GM12878 (cell line): ENCODE results near the gene POLK. TPM values are rescaled to one million over a fixed set of nuclear protein-coding genes. Genes with fewer than 3 reads are reported as not detected.

Source experiments
- ATAC-seq: fragments of 200-7000 bp; cut with Tn5 transposase; 3 replicates; pipeline ENCODE4 v1.9.1; 2020; ENCODE audit warnings: mild to moderate bottlenecking, moderate library complexity
- BruUV-seq: library from RNA; stranded (reverse); fragments of 400-500 nt; replicated peaks from 2 replicates; lab custom pipeline; 2021; lab: Mats Ljungman, UMichigan
- CTCF ChIA-PET: fragments of 300-600 bp; sonication (Branson Sonifier 250); formaldehyde crosslinking; extraction: SDS; loops from one replicate; lab custom pipeline; 2021; ENCODE audit warnings: inconsistent platforms; lab: Yijun Ruan, JAX
- POLR2A ChIA-PET: fragments of 350-600 bp; formaldehyde crosslinking; extraction: SDS; loops from one replicate; lab custom pipeline; 2021; ENCODE audit warnings: inconsistent platforms; lab: Charles Lee
- RAD21 ChIA-PET: fragments of 300-600 bp; sonication (Branson Sonifier 250); formaldehyde crosslinking; loops from one replicate; lab custom pipeline; 2023; ENCODE audit warnings: antibody characterized with exemption; ENCODE audit not compliant: unreplicated experiment; lab: Charles Lee
- SMC1A ChIA-PET: fragments of 300-600 bp; sonication (Branson Sonifier 250); formaldehyde crosslinking; loops from one replicate; lab custom pipeline; 2023; ENCODE audit not compliant: unreplicated experiment, uncharacterized antibody; lab: Charles Lee
- DNase-seq: peaks from one replicate; pipeline ENCODE4 v3.0.0-alpha.2; 2011; ENCODE audit warnings: low read depth, low spot score
- FAIRE-seq: peaks from 3 replicates; lab custom pipeline; 2011; peaks lifted over from hg19 to GRCh38; lab: Jason Lieb, UNC
- H2AFZ ChIP-seq: 2 replicates; pipeline ENCODE4 v1.6.0; 2011; ENCODE audit warnings: low read depth, low read length, control low read depth; ENCODE audit not compliant: control insufficient read depth
- H3K27ac ChIP-seq: 2 replicates; pipeline ENCODE4 v1.5.1; 2011; ENCODE audit warnings: control low read depth; ENCODE audit not compliant: control insufficient read depth, insufficient read depth
- H3K27me3 ChIP-seq, 2 experiments: replicated peaks in 1 of 2; 2 replicates each; pipeline versions ENCODE4 v1.6.0 to v1.6.1; 2011; ENCODE audit warnings: low read length in 1 of 2; ENCODE audit not compliant: control insufficient read depth in 2 of 2, insufficient read depth in 2 of 2
- H3K36me3 ChIP-seq, 2 experiments: 2 replicates each; pipeline ENCODE4 v1.5.1; 2011; ENCODE audit warnings: low read length in 1 of 2; ENCODE audit not compliant: control insufficient read depth in 2 of 2, insufficient read depth in 2 of 2
- H3K4me1 ChIP-seq: 2 replicates; pipeline ENCODE4 v1.6.1; 2011; ENCODE audit warnings: mild to moderate bottlenecking, low read length, moderate library complexity, mixed read lengths; ENCODE audit not compliant: control insufficient read depth, insufficient read depth
- H3K4me2 ChIP-seq: 2 replicates; pipeline ENCODE4 v1.6.0; 2011; ENCODE audit warnings: control low read depth; ENCODE audit not compliant: control insufficient read depth, insufficient read depth
- H3K4me3 ChIP-seq: fragments of 200-600 bp; sonication (generic); 2 replicates; pipeline ENCODE4 v1.5.1; 2016
- H3K79me2 ChIP-seq: 2 replicates; pipeline ENCODE4 v1.6.0; 2011; ENCODE audit warnings: low read length; ENCODE audit not compliant: control insufficient read depth, insufficient read depth
- H3K9ac ChIP-seq: 2 replicates; pipeline ENCODE4 v1.8.0; 2011; ENCODE audit warnings: low read length, control low read depth, mixed read lengths; ENCODE audit not compliant: control insufficient read depth, insufficient read depth
- H3K9me3 ChIP-seq: replicated peaks from 3 replicates; pipeline ENCODE4 v1.5.1; 2011; ENCODE audit warnings: mild to moderate bottlenecking, low read length; ENCODE audit not compliant: control insufficient read depth, insufficient read depth
- H4K20me1 ChIP-seq: 2 replicates; pipeline ENCODE4 v1.6.0; 2011; ENCODE audit not compliant: control insufficient read depth, insufficient read depth
- ATF7 ChIP-seq: fragments of 450-650 bp; IDR thresholded peaks from 2 replicates; pipeline ENCODE4 v1.6.1; 2016; ENCODE audit warnings: low read depth, mild to moderate bottlenecking
- CEBPB ChIP-seq, 2 experiments: fragments of 150-350 bp in 1 of 2; IDR thresholded peaks; 2 replicates each; pipeline ENCODE4 v1.6.1; 2012 to 2014; ENCODE audit warnings: low read depth in 2 of 2, low read length in 2 of 2, borderline replicate concordance in 1 of 2, inconsistent platforms in 1 of 2
- EZH2 ChIP-seq: IDR thresholded peaks from 2 replicates; pipeline ENCODE4 v1.6.1; 2012; ENCODE audit warnings: low read depth, mild to moderate bottlenecking, control low read depth, inconsistent platforms, low read length, borderline replicate concordance; ENCODE audit not compliant: control insufficient read depth
- IRF4 ChIP-seq: IDR thresholded peaks from 2 replicates; pipeline ENCODE4 v1.6.1; 2011; ENCODE audit warnings: low read depth, low read length
- JUNB ChIP-seq: IDR thresholded peaks from 2 replicates; pipeline ENCODE4 v1.6.1; 2016; ENCODE audit warnings: antibody characterized with exemption, mild to moderate bottlenecking
- KDM1A ChIP-seq: fragments of 200-600 bp; sonication (generic); IDR thresholded peaks from 2 replicates; pipeline ENCODE4 v1.6.1; 2016; ENCODE audit warnings: borderline replicate concordance
- MEF2A ChIP-seq: IDR thresholded peaks from 2 replicates; pipeline ENCODE4 v1.6.1; 2011; ENCODE audit warnings: low read depth, mild to moderate bottlenecking, low read length, moderate library complexity; ENCODE audit not compliant: insufficient read depth
- NR2F1 ChIP-seq: fragments of 450-650 bp; conservative IDR thresholded peaks from 2 replicates; pipeline ENCODE4 v1.6.1; 2017; ENCODE audit warnings: mild to moderate bottlenecking
- POLR2A ChIP-seq: IDR thresholded peaks from 2 replicates; pipeline ENCODE4 v1.6.1; 2011; ENCODE audit warnings: low read depth, mild to moderate bottlenecking, low read length
- POLR2AphosphoS5 ChIP-seq: IDR thresholded peaks from 2 replicates; pipeline ENCODE4 v1.6.1; 2011; ENCODE audit warnings: mild to moderate bottlenecking, low read length, inconsistent platforms
- SMC3 ChIP-seq: IDR thresholded peaks from 2 replicates; pipeline ENCODE4 v1.6.1; 2011; ENCODE audit warnings: low read length, improper control_type of control experiment, borderline replicate concordance
- SPI1 ChIP-seq: IDR thresholded peaks from 2 replicates; pipeline ENCODE4 v1.6.1; 2011; ENCODE audit warnings: low read depth, mild to moderate bottlenecking, low read length, moderate library complexity, borderline replicate concordance; ENCODE audit not compliant: insufficient read depth
- SUZ12 ChIP-seq: fragments of 200-600 bp; sonication (generic); IDR thresholded peaks from one replicate; pipeline ENCODE4 v1.6.1; 2018; ENCODE audit warnings: antibody characterized with exemption, mild to moderate bottlenecking; ENCODE audit not compliant: unreplicated experiment
- ZNF217 ChIP-seq: fragments of 450-650 bp; IDR thresholded peaks from 2 replicates; pipeline ENCODE4 v1.6.1; 2017; ENCODE audit warnings: antibody characterized with exemption, mild to moderate bottlenecking
- ZSCAN29 ChIP-seq: fragments of 450-650 bp; IDR thresholded peaks from 2 replicates; pipeline ENCODE4 v1.6.1; 2017; ENCODE audit warnings: mild to moderate bottlenecking, moderate library complexity
- WGBS: methylation state at CpG from one replicate; pipeline ENCODE4 v1.1.6; 2016; ENCODE audit warnings: low lambda C conversion rate; ENCODE audit not compliant: insufficient replicate concordance, insufficient coverage; ENCODE audit errors: missing lambda C conversion rate; 5-methylcytosine and 5-hydroxymethylcytosine counted together
- in situ Hi-C: fragments of 300-500 bp; cut with MboI; formaldehyde crosslinking; loops from 9 replicates; pipeline ENCODE4 v1.14.3; 2018; ENCODE audit warnings: mixed read lengths
- intact Hi-C: fragments of 100-400 bp; cut with micrococcal nuclease; formaldehyde crosslinking; loops from one replicate; pipeline ENCODE4 v1.14.2; 2022; ENCODE audit not compliant: unreplicated experiment
- polyA plus RNA-seq, 11 experiments: library from polyadenylated mRNA; depleted of rRNA in 4 of 11; unstranded in 6 of 11; stranded (reverse) in 5 of 11; fragments of >200 nt; fragmentation: Nextera tagmentation in 4 of 11; fragmentation: Illumina TruSeq in 1 of 11; extraction: Ambion mirVana in 4 of 11; extraction: Trizol in 1 of 11; gene quantifications; 1 replicate in 1 of 11; 2 replicates in 10 of 11; pipeline versions ENCODE4 v1.2.1 to v1.2.3, GENCODE V29; 2011 to 2016; ENCODE audit warnings: inconsistent platforms in 2 of 11, missing spikeins in 2 of 11, low read depth in 1 of 11
- total RNA-seq, 4 experiments: library from RNA; depleted of rRNA in 3 of 4; stranded (reverse); fragments of >200 nt in 3 of 4; fragmentation: Illumina TruSeq in 1 of 4; extraction: Trizol in 1 of 4; gene quantifications; 2 replicates each; pipeline versions ENCODE4 v1.2.1 to v1.2.3, GENCODE V29; 2013 to 2021
- TF ChIP-seq, protein P1 (sequence below): IDR thresholded peaks from 2 replicates; pipeline ENCODE4 v1.6.1; 2011; ENCODE audit warnings: borderline replicate concordance, low read depth, mild to moderate bottlenecking, moderate library complexity, mixed read lengths, low read length; ENCODE audit not compliant: insufficient read depth; ENCODE audit errors: extremely low read length
- TF ChIP-seq, protein P2 (sequence below): fragments of 450-650 bp; IDR thresholded peaks from 2 replicates; pipeline ENCODE4 v1.6.1; 2017; ENCODE audit warnings: antibody characterized with exemption, mild to moderate bottlenecking, moderate library complexity
- TF ChIP-seq, protein P3 (sequence below): fragments of 450-650 bp; IDR thresholded peaks from 2 replicates; pipeline ENCODE4 v1.6.1; 2017; ENCODE audit warnings: mild to moderate bottlenecking, low read depth, inconsistent platforms; ENCODE audit not compliant: poor library complexity, severe bottlenecking
- TF ChIP-seq, protein P4 (sequence below): fragments of 450-650 bp; IDR thresholded peaks from 2 replicates; pipeline ENCODE4 v1.6.1; 2016; ENCODE audit warnings: mild to moderate bottlenecking

POLK gene
- total and polyA plus RNA-seq, 10 of the 15 experiments (the other 5 are each of a cell fraction or from before 2014, with no cell fraction given), result 10.4 to 47.6 (median 29.0) TPM

DNA sequence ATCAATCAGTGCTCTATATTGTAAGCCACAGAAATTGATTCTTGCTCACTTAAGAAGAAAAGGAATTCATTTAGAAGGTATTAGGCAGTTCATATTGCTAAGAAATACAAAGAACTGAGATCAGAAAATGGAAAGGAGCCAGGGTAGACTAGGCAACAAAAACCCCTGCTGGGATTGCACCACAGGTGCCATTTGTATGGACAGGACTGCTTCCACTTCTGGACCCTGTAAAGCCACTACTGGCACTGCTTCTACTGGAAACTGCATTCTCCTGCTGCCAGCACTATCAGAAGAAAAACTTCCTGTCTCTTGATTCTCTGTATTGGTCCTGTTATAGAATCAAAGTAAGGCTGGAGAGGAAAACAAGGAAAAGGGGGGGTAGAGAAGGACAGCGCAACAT lies 46.2 kb upstream of the POLK start:
- POLR2A ChIA-PET, result no interaction called here
- FAIRE-seq, result no peak
- CTCF ChIA-PET, result interaction anchor here (0.6 kb wide), 1 partner anchor 8 kb away, joined by 3 read pairs; no protein-coding TSS in a partner anchor
- Histone ChIP-seq H3K79me2 (peaks cover 56% of the 10 kb centered on the region), H3K27me3 (no peaks in the 10 kb centered on the region), H4K20me1 (peaks cover 2% of the 10 kb centered on the region; the same call in 1 of the 2 replicates), H3K36me3 (peaks cover 3% of the 10 kb centered on the region in 2 experiments; a peak in 3 of 4 replicates), H3K9ac (no peak overlapping the region), H3K27ac (no peak overlapping the region), H3K4me3 (no peak overlapping the region), H3K4me2 (no peak overlapping the region), H2AFZ (no peak overlapping the region), H3K9me3 (peaks cover 16% of the 10 kb centered on the region), H3K4me1 (peaks cover 13% of the 10 kb centered on the region)
- DNase-seq, result no peak
- WGBS, result 100% methylated on average over 1 of the region's 1 CpG
- in situ Hi-C loops (no loop called here), intact Hi-C loops (no loop called here)
- BruUV-seq, result no TSS peak
- RAD21 ChIA-PET, result no interaction called here
- peak; percentile 29; the same call in 2 of the 3 replicates for ATAC-seq
- SMC1A ChIA-PET, result no interaction called here
- TF ChIP-seq, protein P1, sequence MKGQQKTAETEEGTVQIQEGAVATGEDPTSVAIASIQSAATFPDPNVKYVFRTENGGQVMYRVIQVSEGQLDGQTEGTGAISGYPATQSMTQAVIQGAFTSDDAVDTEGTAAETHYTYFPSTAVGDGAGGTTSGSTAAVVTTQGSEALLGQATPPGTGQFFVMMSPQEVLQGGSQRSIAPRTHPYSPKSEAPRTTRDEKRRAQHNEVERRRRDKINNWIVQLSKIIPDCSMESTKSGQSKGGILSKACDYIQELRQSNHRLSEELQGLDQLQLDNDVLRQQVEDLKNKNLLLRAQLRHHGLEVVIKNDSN, result no peak
- TF ChIP-seq MEF2A (no peak), JUNB (no peak), SUZ12 (no peak), EZH2 (no peak), SPI1 (no peak), SMC3 (no peak), ATF7 (no peak), ZNF217 (no peak), IRF4 (no peak), POLR2A (no peak), KDM1A (no peak), POLR2AphosphoS5 (no peak), ZSCAN29 (no peak), CEBPB (IDR thresholded peaks at IDR 0.05; ENCODE audit: borderline replicate concordance in 1 of 2, low read depth in 2 of 2, low read length in 2 of 2) (no peak), NR2F1 (no peak)
- TF ChIP-seq, protein P2, sequence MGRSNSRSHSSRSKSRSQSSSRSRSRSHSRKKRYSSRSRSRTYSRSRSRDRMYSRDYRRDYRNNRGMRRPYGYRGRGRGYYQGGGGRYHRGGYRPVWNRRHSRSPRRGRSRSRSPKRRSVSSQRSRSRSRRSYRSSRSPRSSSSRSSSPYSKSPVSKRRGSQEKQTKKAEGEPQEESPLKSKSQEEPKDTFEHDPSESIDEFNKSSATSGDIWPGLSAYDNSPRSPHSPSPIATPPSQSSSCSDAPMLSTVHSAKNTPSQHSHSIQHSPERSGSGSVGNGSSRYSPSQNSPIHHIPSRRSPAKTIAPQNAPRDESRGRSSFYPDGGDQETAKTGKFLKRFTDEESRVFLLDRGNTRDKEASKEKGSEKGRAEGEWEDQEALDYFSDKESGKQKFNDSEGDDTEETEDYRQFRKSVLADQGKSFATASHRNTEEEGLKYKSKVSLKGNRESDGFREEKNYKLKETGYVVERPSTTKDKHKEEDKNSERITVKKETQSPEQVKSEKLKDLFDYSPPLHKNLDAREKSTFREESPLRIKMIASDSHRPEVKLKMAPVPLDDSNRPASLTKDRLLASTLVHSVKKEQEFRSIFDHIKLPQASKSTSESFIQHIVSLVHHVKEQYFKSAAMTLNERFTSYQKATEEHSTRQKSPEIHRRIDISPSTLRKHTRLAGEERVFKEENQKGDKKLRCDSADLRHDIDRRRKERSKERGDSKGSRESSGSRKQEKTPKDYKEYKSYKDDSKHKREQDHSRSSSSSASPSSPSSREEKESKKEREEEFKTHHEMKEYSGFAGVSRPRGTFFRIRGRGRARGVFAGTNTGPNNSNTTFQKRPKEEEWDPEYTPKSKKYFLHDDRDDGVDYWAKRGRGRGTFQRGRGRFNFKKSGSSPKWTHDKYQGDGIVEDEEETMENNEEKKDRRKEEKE, result no peak
- TF ChIP-seq, protein P3, sequence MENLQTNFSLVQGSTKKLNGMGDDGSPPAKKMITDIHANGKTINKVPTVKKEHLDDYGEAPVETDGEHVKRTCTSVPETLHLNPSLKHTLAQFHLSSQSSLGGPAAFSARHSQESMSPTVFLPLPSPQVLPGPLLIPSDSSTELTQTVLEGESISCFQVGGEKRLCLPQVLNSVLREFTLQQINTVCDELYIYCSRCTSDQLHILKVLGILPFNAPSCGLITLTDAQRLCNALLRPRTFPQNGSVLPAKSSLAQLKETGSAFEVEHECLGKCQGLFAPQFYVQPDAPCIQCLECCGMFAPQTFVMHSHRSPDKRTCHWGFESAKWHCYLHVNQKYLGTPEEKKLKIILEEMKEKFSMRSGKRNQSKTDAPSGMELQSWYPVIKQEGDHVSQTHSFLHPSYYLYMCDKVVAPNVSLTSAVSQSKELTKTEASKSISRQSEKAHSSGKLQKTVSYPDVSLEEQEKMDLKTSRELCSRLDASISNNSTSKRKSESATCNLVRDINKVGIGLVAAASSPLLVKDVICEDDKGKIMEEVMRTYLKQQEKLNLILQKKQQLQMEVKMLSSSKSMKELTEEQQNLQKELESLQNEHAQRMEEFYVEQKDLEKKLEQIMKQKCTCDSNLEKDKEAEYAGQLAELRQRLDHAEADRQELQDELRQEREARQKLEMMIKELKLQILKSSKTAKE, result no peak
- TF ChIP-seq, protein P4, sequence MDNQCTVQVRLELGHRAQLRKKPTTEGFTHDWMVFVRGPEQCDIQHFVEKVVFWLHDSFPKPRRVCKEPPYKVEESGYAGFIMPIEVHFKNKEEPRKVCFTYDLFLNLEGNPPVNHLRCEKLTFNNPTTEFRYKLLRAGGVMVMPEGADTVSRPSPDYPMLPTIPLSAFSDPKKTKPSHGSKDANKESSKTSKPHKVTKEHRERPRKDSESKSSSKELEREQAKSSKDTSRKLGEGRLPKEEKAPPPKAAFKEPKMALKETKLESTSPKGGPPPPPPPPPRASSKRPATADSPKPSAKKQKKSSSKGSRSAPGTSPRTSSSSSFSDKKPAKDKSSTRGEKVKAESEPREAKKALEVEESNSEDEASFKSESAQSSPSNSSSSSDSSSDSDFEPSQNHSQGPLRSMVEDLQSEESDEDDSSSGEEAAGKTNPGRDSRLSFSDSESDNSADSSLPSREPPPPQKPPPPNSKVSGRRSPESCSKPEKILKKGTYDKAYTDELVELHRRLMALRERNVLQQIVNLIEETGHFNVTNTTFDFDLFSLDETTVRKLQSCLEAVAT, result no peak
